H9 (cell line): ENCODE data around the gene KLHDC9. TPM values are rescaled to one million over a fixed set of nuclear protein-coding genes. Genes with fewer than 3 reads are reported as not detected.

Experiments
- DNase-seq: peaks from one replicate; pipeline ENCODE4 v3.0.0-alpha.2; 2017
- H2AFZ ChIP-seq: one replicate; pipeline ENCODE4 v1.6.1; 2013; ENCODE audit warnings: mild to moderate bottlenecking, low read length, control low read depth, moderate library complexity
- H2AK5ac ChIP-seq: 2 replicates; pipeline ENCODE4 v1.6.1; 2013; ENCODE audit warnings: low read length, control low read depth, mixed read lengths; ENCODE audit not compliant: insufficient read length
- H2BK120ac ChIP-seq: one replicate; pipeline ENCODE4 v1.6.1; 2013; ENCODE audit warnings: low read depth, mild to moderate bottlenecking, low read length, control low read depth, inconsistent platforms; ENCODE audit not compliant: poor library complexity, severe bottlenecking
- H2BK12ac ChIP-seq: 2 replicates; pipeline ENCODE4 v1.6.1; 2013; ENCODE audit warnings: low read length, control low read depth, mixed read lengths, low read depth; ENCODE audit not compliant: insufficient read length
- H2BK15ac ChIP-seq: 2 replicates; pipeline ENCODE4 v1.6.1; 2013; ENCODE audit warnings: low read depth, low read length, control low read depth
- H2BK20ac ChIP-seq: one replicate; pipeline ENCODE4 v1.6.1; 2013; ENCODE audit warnings: low read depth, mild to moderate bottlenecking, low read length, control low read depth, inconsistent platforms; ENCODE audit not compliant: poor library complexity, severe bottlenecking
- H2BK5ac ChIP-seq: 2 replicates; pipeline ENCODE4 v1.6.1; 2013; ENCODE audit warnings: low read length, control low read depth, mixed read lengths; ENCODE audit not compliant: insufficient read length
- H3K14ac ChIP-seq: 2 replicates; pipeline ENCODE4 v1.6.1; 2013; ENCODE audit warnings: low read length, control low read depth; ENCODE audit not compliant: insufficient read depth
- H3K18ac ChIP-seq: 2 replicates; pipeline ENCODE4 v1.6.1; 2013; ENCODE audit warnings: low read depth, mild to moderate bottlenecking, mixed read lengths, low read length, control low read depth; ENCODE audit not compliant: insufficient read length
- H3K23ac ChIP-seq: 2 replicates; pipeline ENCODE4 v1.6.1; 2013; ENCODE audit warnings: low read length, control low read depth, mixed read lengths, low read depth; ENCODE audit not compliant: insufficient read length
- H3K23me2 ChIP-seq: 2 replicates; pipeline ENCODE4 v1.6.1; 2013; ENCODE audit warnings: low read depth, mild to moderate bottlenecking, mixed read lengths, low read length, control low read depth; ENCODE audit not compliant: insufficient read length, poor library complexity, severe bottlenecking
- H3K27ac ChIP-seq: 2 replicates; pipeline ENCODE4 v1.5.1; 2013; ENCODE audit warnings: low read length, control low read depth, mixed read lengths, low read depth; ENCODE audit not compliant: insufficient read length
- H3K27me3 ChIP-seq: 2 replicates; pipeline ENCODE4 v1.6.1; 2013; ENCODE audit warnings: low read length, control low read depth, inconsistent platforms; ENCODE audit not compliant: insufficient read depth
- H3K4ac ChIP-seq: 2 replicates; pipeline ENCODE4 v1.6.1; 2013; ENCODE audit warnings: low read depth, mild to moderate bottlenecking, control low read depth, inconsistent platforms, low read length, moderate library complexity
- H3K4me1 ChIP-seq: 2 replicates; pipeline ENCODE4 v1.6.1; 2013; ENCODE audit warnings: low read length, control low read depth, inconsistent platforms; ENCODE audit not compliant: insufficient read depth
- H3K4me2 ChIP-seq: 2 replicates; pipeline ENCODE4 v1.6.1; 2013; ENCODE audit warnings: low read length, control low read depth, mixed read lengths; ENCODE audit not compliant: insufficient read length, insufficient read depth
- H3K56ac ChIP-seq: 2 replicates; pipeline ENCODE4 v1.6.1; 2013; ENCODE audit warnings: low read depth, mild to moderate bottlenecking, mixed read lengths, low read length, control low read depth; ENCODE audit not compliant: insufficient read length
- H3K79me1 ChIP-seq: 2 replicates; pipeline ENCODE4 v1.6.1; 2013; ENCODE audit warnings: low read depth, mild to moderate bottlenecking, moderate library complexity, low read length, control low read depth, inconsistent platforms; ENCODE audit not compliant: insufficient read depth, poor library complexity, severe bottlenecking
- H3K79me2 ChIP-seq: 2 replicates; pipeline ENCODE4 v1.6.1; 2013; ENCODE audit warnings: low read length, control low read depth, inconsistent platforms; ENCODE audit not compliant: insufficient read depth
- H3K9ac ChIP-seq: 2 replicates; pipeline ENCODE4 v1.6.1; 2013; ENCODE audit warnings: low read length, control low read depth, mixed read lengths; ENCODE audit not compliant: insufficient read length; ENCODE audit errors: extremely low read depth
- H3K9me3 ChIP-seq: one replicate; pipeline ENCODE4 v1.6.1; 2013; ENCODE audit warnings: low read depth, low read length, inconsistent platforms; ENCODE audit not compliant: control insufficient read depth
- H3T11ph ChIP-seq: one replicate; pipeline ENCODE4 v1.6.1; 2013; ENCODE audit warnings: mild to moderate bottlenecking, low read length, control low read depth, inconsistent platforms
- H4K20me1 ChIP-seq: one replicate; pipeline ENCODE4 v1.6.1; 2013; ENCODE audit not compliant: control insufficient read depth, insufficient read length, insufficient read depth
- H4K5ac ChIP-seq: 2 replicates; pipeline ENCODE4 v1.6.1; 2013; ENCODE audit warnings: low read depth, mild to moderate bottlenecking, mixed read lengths, low read length, control low read depth; ENCODE audit not compliant: insufficient read length
- H4K8ac ChIP-seq: replicated peaks from 2 replicates; pipeline ENCODE4 v1.6.1; 2013; ENCODE audit warnings: low read length, control low read depth, mixed read lengths, low read depth; ENCODE audit not compliant: insufficient read length
- H4K91ac ChIP-seq: 2 replicates; pipeline ENCODE4 v1.6.1; 2013; ENCODE audit warnings: low read depth, mild to moderate bottlenecking, moderate library complexity, mixed read lengths, low read length, control low read depth; ENCODE audit not compliant: insufficient read length
- H3K27ac Mint-ChIP-seq, 3 experiments: 2 replicates in 2 of 3; 3 replicates in 1 of 3; pipeline ENCODE4 v1.8.0; 2020 to 2021; ENCODE audit warnings: mixed read lengths in 3 of 3, mild to moderate bottlenecking in 1 of 3, moderate library complexity in 1 of 3
- H3K27me3 Mint-ChIP-seq: 2 replicates; pipeline ENCODE4 v1.8.0; 2021; ENCODE audit warnings: low read depth, mild to moderate bottlenecking, moderate library complexity, mixed read lengths
- H3K36me3 Mint-ChIP-seq, 3 experiments: 2 replicates in 2 of 3; 3 replicates in 1 of 3; pipeline ENCODE4 v1.8.0; 2020 to 2021; ENCODE audit warnings: low read depth in 3 of 3, mixed read lengths in 3 of 3; ENCODE audit not compliant: insufficient read depth in 1 of 3
- H3K4me1 Mint-ChIP-seq, 2 experiments: 2 replicates each; pipeline ENCODE4 v1.8.0; 2020; ENCODE audit warnings: mixed read lengths in 2 of 2
- H3K4me3 Mint-ChIP-seq, 2 experiments: 2 replicates in 1 of 2; 3 replicates in 1 of 2; pipeline ENCODE4 v1.8.0; 2020 to 2021; ENCODE audit warnings: mild to moderate bottlenecking in 2 of 2, mixed read lengths in 2 of 2, moderate library complexity in 1 of 2
- H3K9me3 Mint-ChIP-seq, 2 experiments: 2 replicates in 1 of 2; 3 replicates in 1 of 2; pipeline ENCODE4 v1.8.0; 2020; ENCODE audit warnings: mild to moderate bottlenecking in 2 of 2, mixed read lengths in 2 of 2, moderate library complexity in 1 of 2
- WGBS: extraction: QIAGEN DNeasy Blood & Tissue Kit; methylation state at CpG from one replicate; pipeline ENCODE4 v1.1.7; 2013; ENCODE audit warnings: missing lambda C conversion rate, low lambda C conversion rate, mixed read lengths; ENCODE audit not compliant: insufficient read length; ENCODE audit errors: extremely low coverage; 5-methylcytosine and 5-hydroxymethylcytosine counted together
- total RNA-seq: library from RNA; stranded (reverse); gene quantifications from 2 replicates; pipeline ENCODE4 v1.2.1, GENCODE V29; 2021
- TF ChIP-seq, protein P1 (sequence below): fragments of 200-600 bp; sonication (generic); conservative IDR thresholded peaks from 3 replicates; pipeline ENCODE4 v1.8.0; 2021; ENCODE audit warnings: antibody characterized with exemption, mild to moderate bottlenecking

Gene KLHDC9
- total RNA-seq, 1 experiment from 2014 or later: 6.6 TPM

DNA sequence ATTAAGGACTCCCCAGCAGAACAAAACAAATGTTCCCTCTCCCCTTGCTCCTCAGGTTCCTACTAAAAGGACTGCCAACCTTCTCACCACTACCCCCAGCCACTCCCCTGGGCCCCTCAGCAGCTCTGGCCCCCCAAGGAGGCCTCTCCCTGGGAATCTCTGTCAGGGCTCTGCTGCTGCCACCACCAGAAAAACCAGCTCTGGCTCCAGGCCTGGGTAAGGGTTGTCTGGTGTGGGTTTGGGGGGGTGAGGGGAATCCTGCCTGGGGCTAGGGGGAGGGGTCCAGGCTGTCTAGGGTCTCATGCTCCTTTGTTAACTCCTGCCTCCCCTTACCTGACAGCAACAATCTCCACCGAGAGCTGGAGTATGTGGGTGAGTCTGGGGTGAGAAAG lies 13.6 kb upstream of the KLHDC9 start:
- no peak overlapping the region for H2AK5ac ChIP-seq
- H2BK12ac ChIP-seq: no peak overlapping the region
- no peak overlapping the region for H3T11ph ChIP-seq
- H3K9me3 ChIP-seq: no peaks in the 10 kb centered on the region
- H2BK5ac ChIP-seq: no peak overlapping the region
- H3K27me3 ChIP-seq: no peaks in the 10 kb centered on the region
- H3K4me3 Mint-ChIP-seq: no peak overlapping the region
- H3K9ac ChIP-seq: no peak overlapping the region
- H3K14ac ChIP-seq: no peak overlapping the region
- H4K8ac ChIP-seq: no peak overlapping the region
- H3K4me1 ChIP-seq: no peaks in the 10 kb centered on the region
- no peak overlapping the region for H2BK120ac ChIP-seq
- H4K91ac ChIP-seq: no peak overlapping the region
- peak overlapping the region in 1 of 3 experiments; percentile 79; a peak in 2 of 7 replicates for H3K27ac Mint-ChIP-seq
- no peaks in the 10 kb centered on the region for H3K36me3 Mint-ChIP-seq
- H4K20me1 ChIP-seq: no peaks in the 10 kb centered on the region
- H3K79me1 ChIP-seq: no peaks in the 10 kb centered on the region
- H3K4me1 Mint-ChIP-seq: peaks cover 58% of the 10 kb centered on the region in 2 experiments
- H3K27ac ChIP-seq: no peak overlapping the region
- no peaks in the 10 kb centered on the region for H3K23me2 ChIP-seq
- no peak overlapping the region for H3K18ac ChIP-seq
- WGBS: no CpG with 5 or more reads among the region's 1 CpG
- H2BK20ac ChIP-seq: no peak overlapping the region
- H2AFZ ChIP-seq: no peak overlapping the region
- no peaks in the 10 kb centered on the region for H3K27me3 Mint-ChIP-seq
- H3K4ac ChIP-seq: no peak overlapping the region
- no peak overlapping the region for H3K4me2 ChIP-seq
- H3K56ac ChIP-seq: no peak overlapping the region
- TF ChIP-seq, protein P1, sequence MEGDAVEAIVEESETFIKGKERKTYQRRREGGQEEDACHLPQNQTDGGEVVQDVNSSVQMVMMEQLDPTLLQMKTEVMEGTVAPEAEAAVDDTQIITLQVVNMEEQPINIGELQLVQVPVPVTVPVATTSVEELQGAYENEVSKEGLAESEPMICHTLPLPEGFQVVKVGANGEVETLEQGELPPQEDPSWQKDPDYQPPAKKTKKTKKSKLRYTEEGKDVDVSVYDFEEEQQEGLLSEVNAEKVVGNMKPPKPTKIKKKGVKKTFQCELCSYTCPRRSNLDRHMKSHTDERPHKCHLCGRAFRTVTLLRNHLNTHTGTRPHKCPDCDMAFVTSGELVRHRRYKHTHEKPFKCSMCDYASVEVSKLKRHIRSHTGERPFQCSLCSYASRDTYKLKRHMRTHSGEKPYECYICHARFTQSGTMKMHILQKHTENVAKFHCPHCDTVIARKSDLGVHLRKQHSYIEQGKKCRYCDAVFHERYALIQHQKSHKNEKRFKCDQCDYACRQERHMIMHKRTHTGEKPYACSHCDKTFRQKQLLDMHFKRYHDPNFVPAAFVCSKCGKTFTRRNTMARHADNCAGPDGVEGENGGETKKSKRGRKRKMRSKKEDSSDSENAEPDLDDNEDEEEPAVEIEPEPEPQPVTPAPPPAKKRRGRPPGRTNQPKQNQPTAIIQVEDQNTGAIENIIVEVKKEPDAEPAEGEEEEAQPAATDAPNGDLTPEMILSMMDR: no peak
- no peak overlapping the region for H4K5ac ChIP-seq
- no peak overlapping the region for H2BK15ac ChIP-seq
- no peak overlapping the region for H3K23ac ChIP-seq
- H3K9me3 Mint-ChIP-seq: no peaks in the 10 kb centered on the region
- H3K79me2 ChIP-seq: no peaks in the 10 kb centered on the region
- DNase-seq: no peak
